LNCAP (cell line): ENCODE results near the gene PLPPR5.

Source experiments
- CTCF ChIP-seq: fragments of 450-650 bp; IDR thresholded peaks from 2 replicates; pipeline ENCODE4 v1.5.1; 2017; ENCODE audit warnings: mild to moderate bottlenecking

PLPPR5 gene

GRCh38 chr1:98908980-98909379 lies 95.7 kb downstream of the PLPPR5 start:
- TF ChIP-seq CTCF: no peak

DNA sequence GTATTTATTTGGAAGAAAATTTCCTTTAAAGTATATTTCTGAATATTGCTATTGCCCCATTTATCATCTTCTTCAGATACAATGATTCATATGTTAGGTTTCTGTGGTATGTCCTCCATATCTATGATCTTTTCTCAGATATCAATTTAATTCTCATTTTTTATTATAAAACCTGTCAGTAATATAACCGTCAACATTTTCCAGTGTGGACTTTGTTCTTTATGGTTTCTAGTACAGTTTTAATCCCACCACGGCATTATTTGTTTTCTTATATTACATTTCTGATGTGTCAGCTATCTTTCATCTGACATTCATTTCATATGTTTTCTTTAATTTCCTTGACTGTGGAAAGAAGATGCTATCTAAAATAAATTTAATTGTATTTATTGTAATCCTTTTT lies 97.9 kb downstream of the PLPPR5 start:
- no peak for TF ChIP-seq CTCF

- TF ChIP-seq CTCF: no peak
Measured at GRCh38 chr1:98906361-98906760, 98.3 kb downstream of the PLPPR5 start.

GRCh38 chr1:98904684-98905083 lies 100.0 kb downstream of the PLPPR5 start:
- TF ChIP-seq CTCF: no peak

GRCh38 chr1:98903726-98904125 lies 100.9 kb downstream of the PLPPR5 start:
- TF ChIP-seq CTCF: no peak

DNA sequence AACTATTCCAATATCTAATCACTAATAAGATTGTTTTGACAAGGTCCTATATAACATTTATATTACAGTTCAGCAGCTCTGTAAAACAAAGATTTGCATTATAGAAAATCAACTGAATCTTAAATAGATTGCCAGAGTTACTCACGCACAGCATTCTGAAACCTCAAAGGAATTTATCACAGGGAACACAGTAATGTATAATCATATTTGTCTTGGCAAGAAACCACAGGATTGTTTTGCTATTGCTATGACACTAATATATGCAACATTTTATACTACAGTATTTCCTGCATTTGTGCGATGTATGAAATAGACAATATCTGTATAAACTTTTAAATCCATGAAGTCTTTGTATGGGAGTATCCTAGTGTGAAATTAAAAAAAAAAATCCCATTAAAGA lies 101.4 kb downstream of the PLPPR5 start:
- no peak for TF ChIP-seq CTCF

- TF ChIP-seq CTCF: no peak
Measured at GRCh38 chr1:98898940-98899339, 105.7 kb downstream of the PLPPR5 start.

GRCh38 chr1:98897479-98897878 lies 107.2 kb downstream of the PLPPR5 start:
- TF ChIP-seq CTCF: no peak
